GM08714 (cell line): ENCODE data around the gene JCHAIN.
"Not testable (repeated sequence)": the region's sequence is repeated elsewhere in the genome, so short reads cannot be mapped to it uniquely, and the experiment has no call there.

ENCODE experiments used
- H3K4me3 ChIP-seq: fragments of 200-500 bp; sonication (Bioruptor generic); 2 replicates; pipeline ENCODE4 v1.5.1; 2014; ENCODE audit warnings: mild to moderate bottlenecking, low read length, inconsistent platforms
- ZNF274 ChIP-seq: IDR thresholded peaks from 2 replicates; pipeline ENCODE4 v1.6.1; 2012; ENCODE audit warnings: mild to moderate bottlenecking, low read depth, low read length

Gene JCHAIN

GRCh38 chr4:70704215-70704930 is 38.1 kb upstream of the JCHAIN start:
- no peak for TF ChIP-seq ZNF274
- H3K4me3 ChIP-seq: peak overlapping the region; percentile 98

- no peak for TF ChIP-seq ZNF274
- peak overlapping the region; percentile 98 for H3K4me3 ChIP-seq
Measured at GRCh38 chr4:70703619-70704214, 37.4 kb upstream of the JCHAIN start.

- H3K4me3 ChIP-seq: not testable (repeated sequence)
Measured at GRCh38 chr4:70702592-70702991, 36.3 kb upstream of the JCHAIN start.

GRCh38 chr4:70701271-70701670 is 35.0 kb upstream of the JCHAIN start:
- TF ChIP-seq ZNF274: no peak
- no peak overlapping the region for H3K4me3 ChIP-seq

GRCh38 chr4:70700712-70701111 is 34.4 kb upstream of the JCHAIN start:
- TF ChIP-seq ZNF274: no peak
- H3K4me3 ChIP-seq: no peak overlapping the region

- H3K4me3 ChIP-seq: not testable (repeated sequence)
Measured at GRCh38 chr4:70698435-70698834, 32.1 kb upstream of the JCHAIN start.

GRCh38 chr4:70694633-70695032 is 28.3 kb upstream of the JCHAIN start:
- not testable (repeated sequence) for H3K4me3 ChIP-seq

GRCh38 chr4:70691661-70692060 is 25.4 kb upstream of the JCHAIN start:
- H3K4me3 ChIP-seq: no peak overlapping the region

GRCh38 chr4:70688795-70689231 is 22.5 kb upstream of the JCHAIN start:
- H3K4me3 ChIP-seq: peak overlapping the region; percentile 80
- no peak for TF ChIP-seq ZNF274

More at GRCh38 chr4:70691661-70692060, 25.4 kb upstream of the JCHAIN start:
- no peak for TF ChIP-seq ZNF274

GRCh38 chr4:70687821-70688794 is 21.8 kb upstream of the JCHAIN start, which contains the start of gene UTP3:
Gene UTP3 (plus strand): TSS chr4:70688532. CDS start chr4:70688678, 146 bp downstream.
- TF ChIP-seq ZNF274: no peak
- peak within 1 kb of the TSS; percentile 80 for H3K4me3 ChIP-seq

- H3K4me3 ChIP-seq: peak overlapping the region; percentile 80
- TF ChIP-seq ZNF274: no peak
Measured at GRCh38 chr4:70687392-70687791, 21.1 kb upstream of the JCHAIN start.

GRCh38 chr4:70682142-70682541 is 15.8 kb upstream of the JCHAIN start:
- H3K4me3 ChIP-seq: not testable (repeated sequence)

- no peak for TF ChIP-seq ZNF274
- no peak overlapping the region for H3K4me3 ChIP-seq
Measured at GRCh38 chr4:70681704-70682103, 15.4 kb upstream of the JCHAIN start.

GRCh38 chr4:70680934-70681333 is 14.6 kb upstream of the JCHAIN start:
- H3K4me3 ChIP-seq: peak overlapping the region; percentile 23; the same call in 1 of the 2 replicates
- no peak for TF ChIP-seq ZNF274
